GM13976 (cell line): ENCODE data around the gene MAP4K4.
"Not testable (repeated sequence)": the region's sequence is repeated elsewhere in the genome, so short reads cannot be mapped to it uniquely, and the experiment has no call there.

Source experiments
- DNase-seq: peaks from one replicate; pipeline ENCODE4 v3.0.0; 2012; ENCODE audit warnings: low spot score
- in situ Hi-C: fragments of 300-500 bp; cut with MboI; formaldehyde crosslinking; loops from one replicate; pipeline ENCODE4 v1.12.0; 2022; ENCODE audit warnings: low sequenced_read_pairs, mixed read lengths, inconsistent platforms; ENCODE audit not compliant: unreplicated experiment
- TF ChIP-seq, protein P1 (sequence below): IDR thresholded peaks from 2 replicates; pipeline ENCODE4 v1.5.1; 2012; ENCODE audit warnings: borderline replicate concordance, mild to moderate bottlenecking; ENCODE audit not compliant: insufficient read depth; ENCODE audit errors: extremely low read depth, missing control alignments, control extremely low read depth

The MAP4K4 gene

DNA sequence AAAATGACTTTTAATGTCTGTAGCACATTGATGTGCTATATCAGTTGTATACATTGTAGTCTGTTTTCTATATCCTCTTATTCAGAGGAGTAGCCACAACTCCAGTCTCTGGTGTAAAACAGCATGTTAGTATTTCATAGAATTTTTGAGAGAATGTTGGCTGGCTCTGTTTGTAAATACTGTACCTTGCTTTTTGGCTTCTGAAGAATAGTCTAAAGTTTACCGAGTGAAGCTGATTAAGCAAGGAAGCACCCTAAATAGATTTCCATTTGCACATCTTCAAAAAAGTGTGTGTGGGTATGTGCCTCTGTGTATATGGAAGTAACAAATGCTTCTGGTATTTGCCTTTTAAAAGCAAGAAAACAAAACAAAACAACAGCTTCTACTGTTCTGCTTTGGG, 50.5 kb downstream of the MAP4K4 start:
- TF ChIP-seq, protein P1, sequence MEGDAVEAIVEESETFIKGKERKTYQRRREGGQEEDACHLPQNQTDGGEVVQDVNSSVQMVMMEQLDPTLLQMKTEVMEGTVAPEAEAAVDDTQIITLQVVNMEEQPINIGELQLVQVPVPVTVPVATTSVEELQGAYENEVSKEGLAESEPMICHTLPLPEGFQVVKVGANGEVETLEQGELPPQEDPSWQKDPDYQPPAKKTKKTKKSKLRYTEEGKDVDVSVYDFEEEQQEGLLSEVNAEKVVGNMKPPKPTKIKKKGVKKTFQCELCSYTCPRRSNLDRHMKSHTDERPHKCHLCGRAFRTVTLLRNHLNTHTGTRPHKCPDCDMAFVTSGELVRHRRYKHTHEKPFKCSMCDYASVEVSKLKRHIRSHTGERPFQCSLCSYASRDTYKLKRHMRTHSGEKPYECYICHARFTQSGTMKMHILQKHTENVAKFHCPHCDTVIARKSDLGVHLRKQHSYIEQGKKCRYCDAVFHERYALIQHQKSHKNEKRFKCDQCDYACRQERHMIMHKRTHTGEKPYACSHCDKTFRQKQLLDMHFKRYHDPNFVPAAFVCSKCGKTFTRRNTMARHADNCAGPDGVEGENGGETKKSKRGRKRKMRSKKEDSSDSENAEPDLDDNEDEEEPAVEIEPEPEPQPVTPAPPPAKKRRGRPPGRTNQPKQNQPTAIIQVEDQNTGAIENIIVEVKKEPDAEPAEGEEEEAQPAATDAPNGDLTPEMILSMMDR, result no peak
- DNase-seq, result no peak
- in situ Hi-C loops, result no loop called here

GRCh38 chr2:101748462-101748861, 51.0 kb downstream of the MAP4K4 start:
- in situ Hi-C loops, DNase-seq: not testable (repeated sequence)

DNA sequence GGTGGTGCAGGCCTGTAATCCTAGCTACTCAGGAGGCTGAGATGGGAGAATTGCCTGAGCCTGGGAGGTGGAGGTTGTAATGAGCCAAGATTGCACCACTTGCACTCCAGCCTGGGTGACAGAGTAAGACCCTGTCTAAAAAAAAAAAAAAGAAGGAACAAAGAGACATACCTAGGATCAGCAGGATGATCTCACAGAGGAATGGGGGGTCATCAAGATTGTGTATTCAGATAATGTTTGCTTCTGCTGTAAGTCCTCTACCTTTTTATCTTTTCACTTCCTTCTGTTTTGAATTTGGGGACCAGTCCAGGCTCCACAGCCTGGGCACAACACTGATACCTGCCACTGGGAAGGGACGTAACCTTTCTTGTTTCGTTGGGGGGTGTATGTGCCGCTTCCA, 53.2 kb downstream of the MAP4K4 start:
- in situ Hi-C loops, result no loop called here
- TF ChIP-seq, protein P1, result no peak
- no peak for DNase-seq

DNA sequence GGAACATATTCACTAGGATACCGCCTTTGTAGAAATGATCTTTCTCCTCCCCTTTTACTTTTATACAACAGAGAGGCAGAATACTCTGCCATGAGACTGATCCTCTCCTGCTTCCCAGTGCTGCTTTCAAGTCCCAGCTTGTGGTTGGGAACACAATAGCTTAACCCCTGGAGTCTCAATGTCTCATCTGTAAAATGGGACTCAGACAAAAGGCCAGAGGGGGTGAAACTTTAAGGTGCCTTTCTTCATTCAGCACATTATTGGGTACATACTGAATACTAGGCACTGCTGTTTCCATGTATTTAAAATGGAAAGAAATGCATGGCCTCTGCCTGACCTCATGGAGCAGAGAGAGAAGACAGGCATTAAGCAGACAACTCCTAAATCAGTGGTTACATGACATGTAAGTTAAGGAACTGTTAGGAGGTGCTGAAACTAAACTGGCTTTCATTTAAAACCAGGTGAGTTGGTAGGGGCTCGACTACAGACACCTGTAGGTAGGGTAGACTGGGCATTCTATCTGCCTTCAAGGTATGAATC, 53.8 kb downstream of the MAP4K4 start:
- in situ Hi-C loops, result no loop called here
- no peak for DNase-seq
- TF ChIP-seq, protein P1, result no peak

DNA sequence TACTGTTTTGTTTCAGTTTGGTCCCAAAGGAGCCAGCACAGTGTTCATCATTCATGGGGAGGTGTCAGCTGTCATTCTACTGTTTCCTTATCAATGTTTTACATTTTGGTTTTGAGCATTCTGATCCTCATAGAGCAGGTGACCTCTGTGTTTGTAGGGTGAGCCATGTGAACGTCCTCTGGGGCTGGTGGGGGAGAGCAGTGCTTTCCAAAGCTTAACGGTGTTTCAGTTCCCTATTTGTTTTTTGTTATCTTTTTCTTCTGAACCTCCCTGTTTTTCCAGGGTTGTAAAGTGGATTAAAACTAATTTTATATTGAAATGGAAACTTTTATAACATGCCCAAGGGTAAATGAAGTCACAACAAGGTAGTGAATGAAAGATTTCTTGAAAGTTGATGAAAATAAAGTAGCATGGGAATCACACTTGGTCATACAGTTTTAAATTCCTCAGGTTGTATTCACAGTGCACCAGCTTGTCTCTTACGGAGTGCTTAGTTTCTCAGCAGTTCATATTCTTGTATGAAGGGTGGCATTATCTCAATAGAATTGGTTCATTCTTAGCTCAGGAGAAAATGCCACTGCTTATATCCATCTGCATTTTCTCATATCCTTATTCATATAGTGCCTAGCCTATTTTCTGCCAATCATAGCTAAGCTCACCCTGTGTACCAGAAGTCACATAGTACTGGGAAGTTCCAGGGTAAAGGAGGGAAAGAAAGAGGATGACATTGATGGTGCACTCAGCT, 54.5 kb downstream of the MAP4K4 start:
- TF ChIP-seq, protein P1, result no peak
- in situ Hi-C loops, result no loop called here
- DNase-seq, result peak; percentile 50

GRCh38 chr2:101752716-101753616, 55.5 kb downstream of the MAP4K4 start:
- in situ Hi-C loops, result no loop called here
- TF ChIP-seq, protein P1, result no peak
- DNase-seq, result no peak

- TF ChIP-seq, protein P1, result no peak
- in situ Hi-C loops, result no loop called here
- peak; percentile 40 for DNase-seq
These were observed 56.4 kb downstream of the MAP4K4 start for GRCh38 chr2:101753720-101754490.
